PC-9 (cell line): ENCODE data around the gene STYXL2.

ENCODE experiments used
- CTCF ChIP-seq: fragments of 200-600 bp; sonication (generic); conservative IDR thresholded peaks from 2 replicates; pipeline ENCODE4 v1.6.1; 2017; ENCODE audit warnings: mixed run types, antibody characterized with exemption, mild to moderate bottlenecking, moderate library complexity
- EZH2 ChIP-seq: fragments of 200-600 bp; sonication (generic); IDR thresholded peaks from 2 replicates; pipeline ENCODE4 v1.8.0; 2017; ENCODE audit warnings: antibody characterized with exemption, low read depth

GRCh38 chr1:167141963-167142362 lies 48.1 kb downstream of the STYXL2 start:
- TF ChIP-seq CTCF (no peak), EZH2 (no peak)
